ENCODE results near the gene EEF1AKMT4. TPM values are rescaled to one million over a fixed set of nuclear protein-coding genes. Genes with fewer than 3 reads are reported as not detected.

EEF1AKMT4 gene
- total and polyA plus RNA-seq, 4 donors, result 0.40 to 1.9 (median 1.8) TPM

DNA sequence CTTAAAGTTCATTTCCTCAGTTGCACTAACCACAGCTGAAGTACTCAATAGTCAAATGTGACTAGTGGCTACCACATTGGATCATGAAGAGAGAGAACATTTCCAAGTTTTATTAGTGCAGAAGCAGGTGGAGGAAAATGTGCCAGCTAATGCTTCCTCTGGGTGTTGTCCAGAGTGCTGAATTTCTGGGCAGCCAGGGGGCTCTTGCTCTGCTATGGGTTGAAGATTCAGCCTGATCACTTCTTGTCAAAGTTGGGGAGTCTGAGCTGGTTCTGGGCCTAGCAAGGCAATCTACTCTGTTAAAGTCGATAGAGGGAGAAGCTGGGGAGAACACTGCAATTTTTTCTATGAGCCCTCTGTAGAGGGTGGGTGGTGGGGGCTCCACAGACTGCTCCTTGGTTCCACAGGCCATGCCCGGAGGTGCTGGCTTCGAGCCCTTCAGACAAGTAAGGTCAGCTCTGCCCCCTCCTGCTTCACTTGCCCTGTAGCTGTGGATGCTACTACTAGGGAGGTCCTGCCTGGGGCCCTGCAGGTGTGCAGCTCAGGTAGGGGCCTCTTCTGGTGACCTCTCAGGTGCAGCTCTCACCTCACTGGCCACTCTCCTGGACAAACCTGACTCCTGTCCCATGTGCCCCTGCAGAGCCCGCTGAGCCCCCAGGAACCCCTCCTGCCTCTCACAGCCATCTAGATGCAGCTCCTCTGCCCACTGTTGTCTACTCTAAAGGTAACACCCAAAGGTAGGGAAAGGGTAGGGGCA, 8.9 kb upstream of the EEF1AKMT4 start:
- Histone ChIP-seq H3K36me3 (ENCODE audit: control insufficient read depth, insufficient read depth, low read length) (peaks cover 59% of the 10 kb centered on the region), H3K27ac (ENCODE audit: low read depth, low read length) (no peak overlapping the region), H3K9me3 (ENCODE audit: control insufficient read depth, insufficient read depth, low read length) (no peaks in the 10 kb centered on the region), H3K4me1 (ENCODE audit: control insufficient read depth, insufficient read depth, low read length) (peaks cover 6% of the 10 kb centered on the region), H3K4me3 (ENCODE audit: low read depth, low read length) (no peak overlapping the region), H3K27me3 (ENCODE audit: control insufficient read depth, insufficient read depth, low read length) (no peaks in the 10 kb centered on the region)
- DNase-seq (ENCODE audit: low read depth in 4 of 6, low spot score in 6 of 6), result no peak
- 67% methylated on average over 2 of the region's 4 CpGs for WGBS (ENCODE audit: insufficient coverage)

DNA sequence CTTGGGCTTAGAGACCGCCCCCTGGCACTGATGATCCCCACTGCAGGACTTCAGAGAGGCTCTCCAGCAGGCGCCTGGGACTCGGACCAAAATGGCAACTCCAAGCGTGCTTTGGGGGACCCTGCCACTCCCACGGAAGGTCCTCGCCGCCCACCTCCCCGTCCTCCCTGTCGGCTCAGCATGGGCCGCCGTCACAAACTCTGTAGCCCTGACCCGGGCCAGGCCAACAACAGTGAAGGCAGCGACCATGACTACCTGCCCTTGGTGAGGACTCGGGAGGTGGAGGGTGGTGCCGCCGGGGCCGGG, 8.4 kb upstream of the EEF1AKMT4 start:
- no peak for DNase-seq (ENCODE audit: low read depth in 4 of 6, low spot score in 6 of 6)
- Histone ChIP-seq H3K4me1 (ENCODE audit: control insufficient read depth, insufficient read depth, low read length) (peaks cover 6% of the 10 kb centered on the region), H3K27ac (ENCODE audit: low read depth, low read length) (no peak overlapping the region), H3K9me3 (ENCODE audit: control insufficient read depth, insufficient read depth, low read length) (no peaks in the 10 kb centered on the region), H3K27me3 (ENCODE audit: control insufficient read depth, insufficient read depth, low read length) (no peaks in the 10 kb centered on the region), H3K4me3 (ENCODE audit: low read depth, low read length) (no peak overlapping the region), H3K36me3 (ENCODE audit: control insufficient read depth, insufficient read depth, low read length) (peaks cover 57% of the 10 kb centered on the region)
- WGBS (ENCODE audit: insufficient coverage), result 21% methylated on average over 17 of the region's 17 CpGs

DNA sequence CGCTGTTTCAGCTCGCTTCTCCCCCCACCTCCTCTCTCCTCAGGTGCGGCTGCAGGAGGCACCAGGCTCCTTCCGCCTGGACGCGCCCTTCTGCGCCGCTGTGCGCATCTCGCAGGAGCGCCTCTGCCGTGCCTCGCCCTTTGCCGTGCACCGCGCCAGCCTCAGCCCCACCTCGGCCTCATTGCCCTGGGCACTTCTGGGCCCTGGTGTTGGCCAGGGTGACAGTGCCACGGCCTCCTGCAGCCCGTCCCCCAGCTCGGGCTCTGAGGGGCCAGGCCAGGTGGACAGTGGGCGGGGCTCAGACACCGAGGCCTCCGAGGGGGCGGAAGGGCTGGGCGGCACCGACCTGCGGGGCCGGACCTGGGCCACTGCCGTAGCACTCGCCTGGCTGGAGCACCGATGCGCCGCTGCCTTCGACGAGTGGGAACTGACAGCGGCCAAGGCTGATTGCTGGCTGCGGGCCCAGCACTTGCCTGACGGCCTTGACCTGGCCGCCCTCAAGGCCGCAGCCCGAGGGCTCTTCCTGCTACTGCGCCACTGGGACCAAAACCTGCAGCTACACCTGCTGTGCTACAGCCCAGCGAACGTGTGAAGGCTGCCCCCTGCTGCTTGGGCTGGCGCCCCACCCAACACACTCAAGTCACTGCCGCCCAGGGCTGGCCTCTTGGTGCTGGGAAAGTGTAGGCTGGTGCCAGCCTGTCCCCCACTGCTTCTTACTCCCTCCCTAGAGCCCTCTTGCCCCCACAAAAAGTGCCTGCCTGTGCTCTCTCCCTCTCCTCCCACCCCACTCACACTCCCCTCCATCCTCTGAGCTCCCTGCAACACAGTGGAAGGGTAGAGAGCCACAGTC, 7.8 kb upstream of the EEF1AKMT4 start:
- peaks cover 6% of the 10 kb centered on the region for H3K4me1 ChIP-seq (ENCODE audit: control insufficient read depth, insufficient read depth, low read length)
- WGBS (ENCODE audit: insufficient coverage), result 17% methylated on average over 46 of the region's 46 CpGs
- no peak overlapping the region for H3K4me3 ChIP-seq (ENCODE audit: low read depth, low read length)
- DNase-seq (ENCODE audit: low read depth in 4 of 6, low spot score in 6 of 6), result no peak
- H3K36me3 ChIP-seq (ENCODE audit: control insufficient read depth, insufficient read depth, low read length), result peaks cover 56% of the 10 kb centered on the region
- H3K9me3 ChIP-seq (ENCODE audit: control insufficient read depth, insufficient read depth, low read length), result no peaks in the 10 kb centered on the region
- H3K27me3 ChIP-seq (ENCODE audit: control insufficient read depth, insufficient read depth, low read length), result no peaks in the 10 kb centered on the region
- no peak overlapping the region for H3K27ac ChIP-seq (ENCODE audit: low read depth, low read length)

DNA sequence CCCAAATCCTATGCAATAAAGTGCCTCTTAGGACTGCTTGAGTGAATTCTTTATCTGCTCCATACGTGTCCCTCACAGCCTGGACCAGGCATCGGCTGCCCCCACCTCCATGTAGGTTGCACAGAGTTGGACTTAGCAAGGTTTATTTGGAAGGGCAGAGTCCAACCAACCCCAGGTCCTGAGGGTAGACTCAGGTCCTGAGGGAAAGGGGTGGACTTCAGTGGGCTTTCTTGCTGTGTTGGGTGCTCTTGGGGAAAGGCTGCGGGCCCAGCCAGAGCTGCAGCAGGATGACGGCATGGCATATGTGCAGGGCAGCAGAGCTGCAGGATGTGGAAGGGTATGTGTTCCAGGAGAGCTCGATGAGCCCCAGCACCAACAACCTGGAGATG, 7.2 kb upstream of the EEF1AKMT4 start:
- no peak overlapping the region for H3K27ac ChIP-seq (ENCODE audit: low read depth, low read length)
- peaks cover 6% of the 10 kb centered on the region for H3K4me1 ChIP-seq (ENCODE audit: control insufficient read depth, insufficient read depth, low read length)
- no peaks in the 10 kb centered on the region for H3K27me3 ChIP-seq (ENCODE audit: control insufficient read depth, insufficient read depth, low read length)
- no peak for DNase-seq (ENCODE audit: low read depth in 4 of 6, low spot score in 6 of 6)
- WGBS (ENCODE audit: insufficient coverage), result 94% methylated on average over 5 of the region's 5 CpGs
- no peak overlapping the region for H3K4me3 ChIP-seq (ENCODE audit: low read depth, low read length)
- H3K9me3 ChIP-seq (ENCODE audit: control insufficient read depth, insufficient read depth, low read length), result no peaks in the 10 kb centered on the region
- peaks cover 56% of the 10 kb centered on the region for H3K36me3 ChIP-seq (ENCODE audit: control insufficient read depth, insufficient read depth, low read length)

DNA sequence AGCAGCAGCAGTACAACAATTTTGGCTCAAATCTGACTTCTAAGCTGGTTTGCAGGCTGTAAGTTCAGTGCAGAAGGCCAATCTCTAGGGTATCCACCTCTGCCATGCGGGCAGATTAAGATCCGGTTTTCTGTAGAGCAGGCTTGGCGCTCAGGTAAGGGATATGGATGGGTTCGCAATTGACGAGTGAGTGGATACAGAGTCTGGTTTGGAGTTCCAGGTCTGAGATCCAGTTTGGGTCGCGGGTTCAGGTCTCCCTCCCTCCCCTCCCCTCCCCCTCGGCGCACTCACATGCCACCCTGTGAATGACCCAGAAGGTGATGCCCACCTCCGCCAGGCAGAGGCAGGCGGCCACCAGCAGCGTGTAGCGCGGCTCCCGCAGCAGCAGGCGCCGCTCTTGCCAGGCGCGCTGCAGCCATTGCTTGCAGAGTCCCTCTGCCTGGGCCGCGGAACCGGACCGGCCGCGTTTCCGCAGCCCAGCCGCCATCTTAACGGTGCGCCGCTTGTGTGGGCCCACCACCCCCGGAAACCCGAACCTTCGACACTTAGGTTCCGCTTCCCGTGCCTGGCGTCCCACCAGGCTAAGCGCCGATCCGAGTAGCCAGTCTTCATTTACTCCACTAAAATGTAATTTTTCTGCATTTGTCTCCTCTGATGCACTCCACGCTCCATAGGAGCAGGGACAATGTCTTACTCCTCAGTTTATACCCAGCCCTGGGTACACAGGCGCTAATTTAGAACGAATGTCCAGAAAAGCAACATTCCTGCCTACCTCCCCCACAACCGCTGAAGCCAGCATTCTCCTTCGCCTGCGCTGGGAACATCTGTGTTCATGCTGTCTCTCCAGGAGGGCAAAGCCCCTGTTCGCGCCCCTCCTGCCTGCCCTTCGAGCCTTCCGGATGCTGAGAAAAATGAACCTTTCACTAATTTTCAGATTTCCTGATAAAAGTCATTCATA, 739 bp upstream of the EEF1AKMT4 start, which contains the start of gene ALG3:
Gene ALG3 (minus strand): TSS at position 509 of the 958 bp plus-strand sequence. CDS start 22 bp downstream, at position 487.
- 0% methylated on average over 41 of the region's 49 CpGs for WGBS (ENCODE audit: insufficient coverage)
- H3K4me1 ChIP-seq (ENCODE audit: control insufficient read depth, insufficient read depth, low read length), result peaks cover 22% of the 10 kb centered on the region
- peak within 1 kb of the TSS; percentile 91 for H3K4me3 ChIP-seq (ENCODE audit: low read depth, low read length)
- no peaks in the 10 kb centered on the region for H3K27me3 ChIP-seq (ENCODE audit: control insufficient read depth, insufficient read depth, low read length)
- peak within 1 kb of the TSS; percentile 67 for H3K27ac ChIP-seq (ENCODE audit: low read depth, low read length)
- peak in 5 of 6 donors; percentile 77 to 96 (median 84) for DNase-seq (ENCODE audit: low read depth in 4 of 6, low spot score in 6 of 6)
- peaks cover 18% of the 10 kb centered on the region for H3K36me3 ChIP-seq (ENCODE audit: control insufficient read depth, insufficient read depth, low read length)
- no peaks in the 10 kb centered on the region for H3K9me3 ChIP-seq (ENCODE audit: control insufficient read depth, insufficient read depth, low read length)

DNA sequence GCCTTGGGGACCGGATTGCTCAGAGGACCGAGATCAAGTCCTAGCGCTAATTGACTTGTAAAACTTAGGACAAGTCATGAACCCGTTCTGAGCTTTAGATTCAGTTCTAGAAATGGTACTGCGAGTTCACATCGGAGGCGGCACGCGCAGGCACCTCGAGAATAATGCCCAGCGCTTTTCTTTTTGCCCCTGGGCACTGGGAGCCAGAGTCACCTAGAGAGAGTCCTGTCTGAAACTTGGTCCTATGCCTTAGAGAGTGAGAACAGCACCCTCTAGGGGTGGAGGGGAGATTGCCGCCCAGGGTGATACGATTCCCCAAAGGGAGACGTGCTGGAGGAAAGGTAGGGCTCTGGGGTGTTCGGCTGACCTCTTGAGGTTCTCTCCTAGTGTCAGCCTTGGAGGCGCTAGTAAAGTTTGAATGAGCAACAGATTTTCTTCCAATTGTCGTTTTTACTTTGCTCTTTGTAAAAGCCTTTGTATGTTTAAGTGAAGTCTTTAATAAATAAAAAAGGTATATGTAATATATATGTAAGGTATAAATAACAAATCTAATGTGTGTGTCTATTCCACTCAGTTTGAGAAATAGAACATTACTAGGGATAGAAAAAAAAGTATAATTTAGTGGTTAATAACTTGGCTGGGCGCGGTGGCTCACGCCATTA, 826 bp downstream of the EEF1AKMT4 start:
- Histone ChIP-seq H3K9me3 (ENCODE audit: control insufficient read depth, insufficient read depth, low read length) (no peaks in the 10 kb centered on the region), H3K4me3 (ENCODE audit: low read depth, low read length) (peak overlapping the region; percentile 91), H3K27ac (ENCODE audit: low read depth, low read length) (no peak overlapping the region), H3K4me1 (ENCODE audit: control insufficient read depth, insufficient read depth, low read length) (peaks cover 22% of the 10 kb centered on the region), H3K36me3 (ENCODE audit: control insufficient read depth, insufficient read depth, low read length) (peaks cover 2% of the 10 kb centered on the region), H3K27me3 (ENCODE audit: control insufficient read depth, insufficient read depth, low read length) (no peaks in the 10 kb centered on the region)
- DNase-seq (ENCODE audit: low read depth in 4 of 6, low spot score in 6 of 6), result peak in 2 of 6 donors; percentile 82 to 88
- WGBS (ENCODE audit: insufficient coverage), result under 1% methylated on average over 14 of the region's 20 CpGs

DNA sequence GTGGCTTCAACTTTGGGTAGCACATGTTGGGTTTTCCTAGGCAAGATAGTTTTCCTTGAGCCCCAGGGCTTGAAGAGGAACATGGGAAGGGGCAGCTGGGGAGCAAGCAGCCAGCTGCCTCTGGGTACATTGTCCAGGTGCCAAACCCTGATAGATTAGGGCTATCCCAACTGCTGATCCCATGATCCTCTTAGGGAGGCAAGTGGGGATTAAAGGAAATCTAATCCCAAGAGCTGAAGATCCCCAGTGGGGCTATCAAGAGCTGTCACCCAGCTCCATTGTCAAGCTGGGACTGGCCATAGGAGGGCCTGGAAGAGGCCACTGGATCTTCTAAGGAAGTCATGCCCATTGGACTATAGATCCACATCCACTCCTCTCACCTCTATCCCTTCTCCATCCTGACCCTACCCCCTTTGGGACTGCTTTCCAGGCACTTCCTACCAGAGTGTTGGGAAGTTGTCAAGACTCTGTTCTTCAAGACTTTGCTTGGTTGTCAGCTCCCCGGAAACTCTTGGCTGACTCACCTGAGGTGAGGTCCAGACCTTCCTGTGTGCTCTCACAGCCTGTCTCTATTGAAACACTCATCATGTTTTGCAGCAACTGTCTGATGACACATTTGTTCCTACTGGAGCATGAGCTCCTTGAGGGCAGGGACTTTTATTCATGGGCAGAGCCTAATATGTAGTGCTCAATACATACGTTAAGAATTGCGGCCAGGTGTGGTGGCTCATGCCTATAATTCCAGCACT, 6.0 kb downstream of the EEF1AKMT4 start:
- Histone ChIP-seq H3K27ac (ENCODE audit: low read depth, low read length) (no peak overlapping the region), H3K4me3 (ENCODE audit: low read depth, low read length) (no peak overlapping the region), H3K27me3 (ENCODE audit: control insufficient read depth, insufficient read depth, low read length) (peaks cover 10% of the 10 kb centered on the region), H3K36me3 (ENCODE audit: control insufficient read depth, insufficient read depth, low read length) (peaks cover 9% of the 10 kb centered on the region), H3K4me1 (ENCODE audit: control insufficient read depth, insufficient read depth, low read length) (peaks cover 19% of the 10 kb centered on the region), H3K9me3 (ENCODE audit: control insufficient read depth, insufficient read depth, low read length) (no peaks in the 10 kb centered on the region)
- 94% methylated on average over 3 of the region's 3 CpGs for WGBS (ENCODE audit: insufficient coverage)
- DNase-seq (ENCODE audit: low read depth in 4 of 6, low spot score in 6 of 6), result no peak

DNA sequence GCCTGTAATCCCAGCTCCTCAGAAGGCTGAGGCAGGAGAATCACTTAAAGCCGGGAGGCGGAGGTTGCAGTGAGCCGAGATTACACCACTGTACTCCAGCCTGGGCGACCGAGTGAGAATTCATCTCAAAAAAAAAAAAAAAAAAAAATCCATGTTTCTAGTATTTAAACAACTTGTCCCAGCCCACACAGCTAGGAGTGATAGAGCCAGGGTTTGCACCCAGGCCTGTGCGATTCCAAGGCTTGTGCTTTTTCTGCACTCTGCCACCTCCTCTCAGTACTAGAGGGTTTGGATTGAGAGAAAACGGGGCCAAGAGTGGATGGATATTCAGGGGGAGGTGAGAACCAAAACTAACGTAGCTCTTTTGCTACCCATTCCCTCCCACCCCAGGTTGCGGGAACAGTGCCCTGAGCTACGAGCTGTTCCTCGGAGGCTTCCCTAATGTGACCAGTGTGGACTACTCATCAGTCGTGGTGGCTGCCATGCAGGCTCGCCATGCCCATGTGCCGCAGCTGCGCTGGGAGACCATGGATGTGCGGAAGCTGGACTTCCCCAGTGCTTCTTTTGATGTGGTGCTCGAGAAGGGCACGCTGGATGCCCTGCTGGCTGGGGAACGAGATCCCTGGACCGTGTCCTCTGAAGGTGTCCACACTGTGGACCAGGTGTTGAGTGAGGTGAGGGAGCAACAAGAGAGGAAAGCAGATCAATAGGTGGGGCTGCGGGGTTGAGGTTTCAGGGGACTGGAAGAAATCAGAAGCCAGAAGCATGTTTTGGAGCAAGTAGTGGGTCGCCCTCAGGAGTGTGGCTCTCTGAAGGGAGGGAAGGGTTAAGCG, 7.8 kb downstream of the EEF1AKMT4 start:
- no peak overlapping the region for H3K4me3 ChIP-seq (ENCODE audit: low read depth, low read length)
- peaks cover 20% of the 10 kb centered on the region for H3K27me3 ChIP-seq (ENCODE audit: control insufficient read depth, insufficient read depth, low read length)
- no peaks in the 10 kb centered on the region for H3K9me3 ChIP-seq (ENCODE audit: control insufficient read depth, insufficient read depth, low read length)
- H3K36me3 ChIP-seq (ENCODE audit: control insufficient read depth, insufficient read depth, low read length), result peaks cover 9% of the 10 kb centered on the region
- 89% methylated on average over 17 of the region's 23 CpGs for WGBS (ENCODE audit: insufficient coverage)
- DNase-seq (ENCODE audit: low read depth in 4 of 6, low spot score in 6 of 6), result no peak
- H3K4me1 ChIP-seq (ENCODE audit: control insufficient read depth, insufficient read depth, low read length), result peaks cover 33% of the 10 kb centered on the region
- H3K27ac ChIP-seq (ENCODE audit: low read depth, low read length), result no peak overlapping the region
